ENCODE measurements around the gene SPOCK1. TPM values are rescaled to one million over a fixed set of nuclear protein-coding genes. Genes with fewer than 3 reads are reported as not detected.

The SPOCK1 gene
- total and polyA plus RNA-seq, 9 of the 15 experiments (the other 6 are each of a cell fraction or from before 2014, with no cell fraction given) = 0.01 to 0.35 (median 0.04) TPM; not detected in 6

DNA sequence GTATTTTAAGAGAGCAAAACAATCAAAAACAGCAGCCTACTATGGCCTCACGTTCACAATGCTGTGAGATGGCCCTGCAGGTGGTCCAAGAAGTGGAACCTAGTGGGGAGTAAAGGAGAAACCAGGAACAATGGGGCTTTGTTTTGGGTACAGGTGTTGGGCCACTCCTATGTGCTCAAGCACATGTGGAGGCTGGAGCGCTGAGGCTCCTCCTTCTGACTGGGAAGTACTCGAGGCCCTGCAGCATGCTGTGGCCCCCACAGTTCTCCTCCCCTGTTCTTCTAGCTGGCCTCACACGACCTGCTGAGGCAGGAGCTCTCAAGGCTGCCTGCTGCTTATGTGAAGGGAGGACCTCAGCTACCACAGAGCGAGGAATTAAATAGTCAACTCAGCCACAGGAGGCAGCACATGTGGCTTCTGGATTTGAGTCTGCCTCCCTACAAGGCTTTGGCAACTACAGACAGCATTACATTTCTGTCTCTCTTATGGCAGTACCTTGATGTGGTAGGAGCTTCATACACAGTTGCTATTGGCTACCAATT lies 482.3 kb downstream of the SPOCK1 start:
- in situ Hi-C loops (cut with MboI) = no loop called here
- DNase-seq (ENCODE audit: extremely low read depth in 1 of 4, low spot score in 3 of 4) (no peak), FAIRE-seq (no peak), ATAC-seq (peak; percentile 59; the same call in 2 of the 3 replicates)
- Histone ChIP-seq H3K27me3 (ENCODE audit: control insufficient read depth in 2 of 2, insufficient read depth in 2 of 2, low read length in 2 of 2) (no peaks in the 10 kb centered on the region; a peak in 1 of 5 replicates), H3K79me2 (ENCODE audit: control insufficient read depth, insufficient read depth, low read length) (no peaks in the 10 kb centered on the region), H3K9ac (ENCODE audit: insufficient read depth in 1 of 2, low read depth in 2 of 2, low read length in 2 of 2) (no peak overlapping the region), H3K27ac (ENCODE audit: extremely low read depth, low read depth, low read length) (no peak overlapping the region), H4K20me1 (replicated peaks; ENCODE audit: control insufficient read depth, insufficient read depth, low read length) (no peaks in the 10 kb centered on the region), H3K4me2 (ENCODE audit: insufficient read depth, low read length) (no peak overlapping the region), H3K9me1 (ENCODE audit: control insufficient read depth, insufficient read depth, low read length) (no peaks in the 10 kb centered on the region), H3K9me3 (replicated peaks; ENCODE audit: control insufficient read depth, insufficient read depth, low read depth, low read length) (no peaks in the 10 kb centered on the region), H2AFZ (ENCODE audit: low read depth, low read length) (no peak overlapping the region), H3K4me3 (no peak overlapping the region), H3K4me1 (replicated peaks in 1 of 2; ENCODE audit: control insufficient read depth in 2 of 2, insufficient read depth in 2 of 2, low read length in 2 of 2) (no peaks in the 10 kb centered on the region), H3K36me3 (ENCODE audit: control insufficient read depth, insufficient read depth, low read length) (no peaks in the 10 kb centered on the region)
- ChIA-PET POLR2A (interaction anchor here (0.5 kb wide), 1 partner anchor 503 kb away, joined by 3 read pairs; no protein-coding TSS in a partner anchor), CTCF (ENCODE audit: low intra/inter-chr PET ratio) (no interaction called here)
- intact Hi-C loops (cut with micrococcal nuclease) = no loop called here
- BruUV-seq (replicated peaks) = no TSS peak
- WGBS (ENCODE audit: insufficient coverage, low coverage, missing lambda C conversion rate) = 0% methylated on average over 4 of the region's 5 CpGs
- TF ChIP-seq ZNF778 (CRISPR knock-in tag; IDR thresholded peaks at IDR 0.05) (no peak), CHD2 (IDR thresholded peaks at IDR 0.05; ENCODE audit: low read depth, low read length) (no peak), GTF2F1 (IDR thresholded peaks at IDR 0.05; ENCODE audit: low read depth, low read length) (no peak), SRSF7 (optimal IDR thresholded peaks at IDR 0.05; ENCODE audit: low read depth, low read length) (no peak), ZNF77 (CRISPR knock-in tag; IDR thresholded peaks at IDR 0.05) (no peak), ETV6 (IDR thresholded peaks at IDR 0.05; ENCODE audit: borderline replicate concordance in 1 of 2, low read depth in 2 of 2, low read length in 1 of 2) (no peak), ETV6 (CRISPR knock-in tag; IDR thresholded peaks at IDR 0.05; ENCODE audit: borderline replicate concordance) (no peak), ZBTB7A (IDR thresholded peaks at IDR 0.05; ENCODE audit: borderline replicate concordance, control insufficient read depth, low read depth, low read length) (no peak), ZNF197 (CRISPR knock-in tag; IDR thresholded peaks at IDR 0.05; ENCODE audit: low read depth) (no peak), NEUROD1 (IDR thresholded peaks at IDR 0.05; ENCODE audit: borderline replicate concordance, low read depth, low read length, partially characterized antibody) (no peak), ZFP30 (CRISPR knock-in tag; IDR thresholded peaks at IDR 0.05; ENCODE audit: borderline replicate concordance) (no peak), GTF2A2 (tag; IDR thresholded peaks at IDR 0.05) (no peak)
- TF ChIP-seq, protein P1, sequence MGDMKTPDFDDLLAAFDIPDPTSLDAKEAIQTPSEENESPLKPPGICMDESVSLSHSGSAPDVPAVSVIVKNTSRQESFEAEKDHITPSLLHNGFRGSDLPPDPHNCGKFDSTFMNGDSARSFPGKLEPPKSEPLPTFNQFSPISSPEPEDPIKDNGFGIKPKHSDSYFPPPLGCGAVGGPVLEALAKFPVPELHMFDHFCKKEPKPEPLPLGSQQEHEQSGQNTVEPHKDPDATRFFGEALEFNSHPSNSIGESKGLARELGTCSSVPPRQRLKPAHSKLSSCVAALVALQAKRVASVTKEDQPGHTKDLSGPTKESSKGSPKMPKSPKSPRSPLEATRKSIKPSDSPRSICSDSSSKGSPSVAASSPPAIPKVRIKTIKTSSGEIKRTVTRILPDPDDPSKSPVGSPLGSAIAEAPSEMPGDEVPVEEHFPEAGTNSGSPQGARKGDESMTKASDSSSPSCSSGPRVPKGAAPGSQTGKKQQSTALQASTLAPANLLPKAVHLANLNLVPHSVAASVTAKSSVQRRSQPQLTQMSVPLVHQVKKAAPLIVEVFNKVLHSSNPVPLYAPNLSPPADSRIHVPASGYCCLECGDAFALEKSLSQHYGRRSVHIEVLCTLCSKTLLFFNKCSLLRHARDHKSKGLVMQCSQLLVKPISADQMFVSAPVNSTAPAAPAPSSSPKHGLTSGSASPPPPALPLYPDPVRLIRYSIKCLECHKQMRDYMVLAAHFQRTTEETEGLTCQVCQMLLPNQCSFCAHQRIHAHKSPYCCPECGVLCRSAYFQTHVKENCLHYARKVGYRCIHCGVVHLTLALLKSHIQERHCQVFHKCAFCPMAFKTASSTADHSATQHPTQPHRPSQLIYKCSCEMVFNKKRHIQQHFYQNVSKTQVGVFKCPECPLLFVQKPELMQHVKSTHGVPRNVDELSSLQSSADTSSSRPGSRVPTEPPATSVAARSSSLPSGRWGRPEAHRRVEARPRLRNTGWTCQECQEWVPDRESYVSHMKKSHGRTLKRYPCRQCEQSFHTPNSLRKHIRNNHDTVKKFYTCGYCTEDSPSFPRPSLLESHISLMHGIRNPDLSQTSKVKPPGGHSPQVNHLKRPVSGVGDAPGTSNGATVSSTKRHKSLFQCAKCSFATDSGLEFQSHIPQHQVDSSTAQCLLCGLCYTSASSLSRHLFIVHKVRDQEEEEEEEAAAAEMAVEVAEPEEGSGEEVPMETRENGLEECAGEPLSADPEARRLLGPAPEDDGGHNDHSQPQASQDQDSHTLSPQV (IDR thresholded peaks at IDR 0.05) = no peak
- TF ChIP-seq, protein P2, sequence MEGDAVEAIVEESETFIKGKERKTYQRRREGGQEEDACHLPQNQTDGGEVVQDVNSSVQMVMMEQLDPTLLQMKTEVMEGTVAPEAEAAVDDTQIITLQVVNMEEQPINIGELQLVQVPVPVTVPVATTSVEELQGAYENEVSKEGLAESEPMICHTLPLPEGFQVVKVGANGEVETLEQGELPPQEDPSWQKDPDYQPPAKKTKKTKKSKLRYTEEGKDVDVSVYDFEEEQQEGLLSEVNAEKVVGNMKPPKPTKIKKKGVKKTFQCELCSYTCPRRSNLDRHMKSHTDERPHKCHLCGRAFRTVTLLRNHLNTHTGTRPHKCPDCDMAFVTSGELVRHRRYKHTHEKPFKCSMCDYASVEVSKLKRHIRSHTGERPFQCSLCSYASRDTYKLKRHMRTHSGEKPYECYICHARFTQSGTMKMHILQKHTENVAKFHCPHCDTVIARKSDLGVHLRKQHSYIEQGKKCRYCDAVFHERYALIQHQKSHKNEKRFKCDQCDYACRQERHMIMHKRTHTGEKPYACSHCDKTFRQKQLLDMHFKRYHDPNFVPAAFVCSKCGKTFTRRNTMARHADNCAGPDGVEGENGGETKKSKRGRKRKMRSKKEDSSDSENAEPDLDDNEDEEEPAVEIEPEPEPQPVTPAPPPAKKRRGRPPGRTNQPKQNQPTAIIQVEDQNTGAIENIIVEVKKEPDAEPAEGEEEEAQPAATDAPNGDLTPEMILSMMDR (IDR thresholded peaks at IDR 0.05 in 2 of 3, conservative IDR thresholded peaks at IDR 0.05 in 1 of 3; ENCODE audit: insufficient read depth in 2 of 3, low read depth in 1 of 3, low read length in 3 of 3) = no peak
- TF ChIP-seq, protein P3, sequence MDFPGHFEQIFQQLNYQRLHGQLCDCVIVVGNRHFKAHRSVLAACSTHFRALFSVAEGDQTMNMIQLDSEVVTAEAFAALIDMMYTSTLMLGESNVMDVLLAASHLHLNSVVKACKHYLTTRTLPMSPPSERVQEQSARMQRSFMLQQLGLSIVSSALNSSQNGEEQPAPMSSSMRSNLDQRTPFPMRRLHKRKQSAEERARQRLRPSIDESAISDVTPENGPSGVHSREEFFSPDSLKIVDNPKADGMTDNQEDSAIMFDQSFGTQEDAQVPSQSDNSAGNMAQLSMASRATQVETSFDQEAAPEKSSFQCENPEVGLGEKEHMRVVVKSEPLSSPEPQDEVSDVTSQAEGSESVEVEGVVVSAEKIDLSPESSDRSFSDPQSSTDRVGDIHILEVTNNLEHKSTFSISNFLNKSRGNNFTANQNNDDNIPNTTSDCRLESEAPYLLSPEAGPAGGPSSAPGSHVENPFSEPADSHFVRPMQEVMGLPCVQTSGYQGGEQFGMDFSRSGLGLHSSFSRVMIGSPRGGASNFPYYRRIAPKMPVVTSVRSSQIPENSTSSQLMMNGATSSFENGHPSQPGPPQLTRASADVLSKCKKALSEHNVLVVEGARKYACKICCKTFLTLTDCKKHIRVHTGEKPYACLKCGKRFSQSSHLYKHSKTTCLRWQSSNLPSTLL (IDR thresholded peaks at IDR 0.05) = no peak
